ENCODE results near the gene PIM2. TPM values are rescaled to one million over a fixed set of nuclear protein-coding genes. Genes with fewer than 3 reads are reported as not detected.

PIM2 gene
- total and polyA plus RNA-seq, 4 experiments from 2014 or later = 117 to 489 (median 257) TPM

DNA sequence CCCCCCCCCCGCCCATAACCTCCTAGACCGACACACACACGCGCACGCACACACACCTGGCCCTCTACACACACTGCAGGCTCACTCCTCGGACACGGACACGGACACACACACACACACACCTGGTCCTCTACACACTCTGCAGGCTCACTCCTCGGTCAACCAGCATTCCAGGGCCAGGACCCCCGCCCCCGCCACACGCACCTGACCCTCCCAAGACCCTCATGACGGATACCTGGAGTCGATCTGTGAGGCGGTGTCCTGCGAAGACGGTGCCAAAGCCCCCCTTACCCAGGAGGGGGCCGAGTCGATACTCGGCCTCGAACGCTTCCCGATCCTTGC lies 552 bp downstream of the PIM2 start:
- Mint-ChIP-seq H3K4me1 (peaks cover 26 to 86% (median 54%) of the 10 kb centered on the region in 4 donors), H3K36me3 (peaks cover 37 to 73% of the 10 kb centered on the region in 2 donors), H3K27me3 (no peaks in the 10 kb centered on the region), H3K4me3 (peak overlapping the region; percentile 93 to 98 (median 96)), H3K9me3 (peaks cover 0 to 10% (median 0%) of the 10 kb centered on the region in 8 donors), H3K27ac (peak overlapping the region; percentile 87 to 98 (median 95))
- ChIA-PET POLR2A (ENCODE audit: partially characterized antibody) (interaction anchor here (1.0 to 6.3 kb wide), 6 partner anchors 19 to 270 kb away, joined by 3 to 235 read pairs (median 11); partner anchors contain the start of genes OTUD5, PQBP1 and TIMM17B), CTCF (ENCODE audit: partially characterized antibody) (interaction anchor here (1.0 to 1.4 kb wide), 2 partner anchors 28 to 270 kb away, joined by 3 to 5 read pairs; no protein-coding TSS in a partner anchor)
- Histone ChIP-seq H3K36me3 (ENCODE audit: insufficient read depth, low read length) (peaks cover 41% of the 10 kb centered on the region), H3K27me3 (ENCODE audit: insufficient read depth, low read length) (no peaks in the 10 kb centered on the region), H3K4me1 (ENCODE audit: insufficient read depth, low read length) (peaks cover 67% of the 10 kb centered on the region), H3K4me3 (ENCODE audit: low read length in 2 of 2) (peak overlapping the region; percentile 42 to 98), H3K9me3 (ENCODE audit: control insufficient read depth in 1 of 2, low read length in 2 of 2) (no peaks in the 10 kb centered on the region), H3K27ac (ENCODE audit: low read depth, low read length) (peak overlapping the region; percentile 88)
- intact Hi-C loops (cut with micrococcal nuclease) = loop anchor here (5.0 kb wide), 1 partner anchor 84 kb away; the partner anchor contains the start of gene GRIPAP1
- peak in 1 of 5 donors; percentile 35 for DNase-seq

DNA sequence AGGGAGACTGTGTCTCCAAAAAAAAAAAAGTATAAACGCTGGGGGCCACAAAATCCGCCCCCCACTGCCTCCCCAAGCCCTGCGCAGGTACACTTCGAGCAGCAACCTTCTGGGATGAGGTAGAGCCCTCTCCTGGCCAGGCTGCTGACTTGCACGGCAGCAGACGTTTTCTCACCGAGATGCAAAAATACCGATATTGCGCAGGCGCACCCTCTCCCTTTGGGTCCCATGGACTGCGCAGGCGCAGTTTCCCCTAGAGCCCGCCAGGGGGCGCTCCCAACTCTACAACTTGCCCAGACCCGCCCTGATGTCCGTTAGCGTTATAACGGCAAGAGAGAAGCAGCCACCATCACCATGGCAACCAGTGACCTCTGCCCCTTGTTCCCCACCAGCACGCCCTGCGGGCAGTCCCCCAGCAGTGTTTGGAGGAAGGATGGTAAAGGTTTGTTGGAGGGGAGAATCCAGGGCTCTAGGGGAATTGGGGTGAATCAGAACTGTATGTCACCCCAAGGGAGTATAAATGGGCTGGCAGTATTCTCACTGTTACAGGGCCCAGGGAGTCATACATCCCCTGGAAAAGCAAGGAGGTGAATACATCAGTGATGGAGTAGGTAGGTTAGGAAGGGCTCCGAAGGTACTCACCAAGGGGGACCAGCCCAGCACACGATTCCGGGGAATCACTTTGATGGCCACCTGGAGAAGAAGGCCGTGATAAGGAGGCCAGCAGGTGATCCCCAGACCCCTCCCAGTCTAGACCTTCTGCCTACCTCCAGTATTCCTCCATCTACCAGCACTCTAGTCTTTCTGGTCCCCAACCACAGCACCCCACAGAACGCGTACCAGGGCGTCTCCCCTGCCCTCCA lies 1.5 kb downstream of the PIM2 start:
- peak overlapping the region; percentile 87 to 97 (median 95) for H3K27ac Mint-ChIP-seq
- H3K4me1 ChIP-seq (ENCODE audit: insufficient read depth, low read length) = peaks cover 67% of the 10 kb centered on the region
- peak overlapping the region; percentile 91 to 98 for H3K4me3 ChIP-seq (ENCODE audit: low read length in 2 of 2)
- peaks cover 27 to 85% (median 56%) of the 10 kb centered on the region in 4 donors for H3K4me1 Mint-ChIP-seq
- H3K4me3 Mint-ChIP-seq = peak overlapping the region; percentile 93 to 98 (median 96)
- CTCF ChIA-PET (ENCODE audit: partially characterized antibody) = interaction anchor here (1.0 to 2.3 kb wide), 9 partner anchors 20 to 269 kb away, joined by 3 to 18 read pairs (median 5); partner anchors contain the start of gene HDAC6
- no peaks in the 10 kb centered on the region for H3K9me3 ChIP-seq (ENCODE audit: control insufficient read depth in 1 of 2, low read length in 2 of 2)
- peaks cover 45 to 76% of the 10 kb centered on the region in 2 donors for H3K36me3 Mint-ChIP-seq
- H3K36me3 ChIP-seq (ENCODE audit: insufficient read depth, low read length) = peaks cover 47% of the 10 kb centered on the region
- H3K27me3 Mint-ChIP-seq = no peaks in the 10 kb centered on the region
- POLR2A ChIA-PET (ENCODE audit: partially characterized antibody) = interaction anchor here (0.9 to 6.3 kb wide), 7 partner anchors 19 to 269 kb away, joined by 3 to 235 read pairs (median 4); partner anchors contain the start of genes OTUD5, PQBP1 and TIMM17B
- intact Hi-C loops (cut with micrococcal nuclease) = loop anchor here (1.0 to 5.0 kb wide), 6 partner anchors 20 to 269 kb away; partner anchors contain the start of genes GRIPAP1, PQBP1 and TIMM17B
- H3K27me3 ChIP-seq (ENCODE audit: insufficient read depth, low read length) = no peaks in the 10 kb centered on the region
- peak; percentile 90 to 93 (median 92) for DNase-seq
- peak overlapping the region; percentile 88 for H3K27ac ChIP-seq (ENCODE audit: low read depth, low read length)
- H3K9me3 Mint-ChIP-seq = peaks cover 0 to 10% (median 0%) of the 10 kb centered on the region in 8 donors

DNA sequence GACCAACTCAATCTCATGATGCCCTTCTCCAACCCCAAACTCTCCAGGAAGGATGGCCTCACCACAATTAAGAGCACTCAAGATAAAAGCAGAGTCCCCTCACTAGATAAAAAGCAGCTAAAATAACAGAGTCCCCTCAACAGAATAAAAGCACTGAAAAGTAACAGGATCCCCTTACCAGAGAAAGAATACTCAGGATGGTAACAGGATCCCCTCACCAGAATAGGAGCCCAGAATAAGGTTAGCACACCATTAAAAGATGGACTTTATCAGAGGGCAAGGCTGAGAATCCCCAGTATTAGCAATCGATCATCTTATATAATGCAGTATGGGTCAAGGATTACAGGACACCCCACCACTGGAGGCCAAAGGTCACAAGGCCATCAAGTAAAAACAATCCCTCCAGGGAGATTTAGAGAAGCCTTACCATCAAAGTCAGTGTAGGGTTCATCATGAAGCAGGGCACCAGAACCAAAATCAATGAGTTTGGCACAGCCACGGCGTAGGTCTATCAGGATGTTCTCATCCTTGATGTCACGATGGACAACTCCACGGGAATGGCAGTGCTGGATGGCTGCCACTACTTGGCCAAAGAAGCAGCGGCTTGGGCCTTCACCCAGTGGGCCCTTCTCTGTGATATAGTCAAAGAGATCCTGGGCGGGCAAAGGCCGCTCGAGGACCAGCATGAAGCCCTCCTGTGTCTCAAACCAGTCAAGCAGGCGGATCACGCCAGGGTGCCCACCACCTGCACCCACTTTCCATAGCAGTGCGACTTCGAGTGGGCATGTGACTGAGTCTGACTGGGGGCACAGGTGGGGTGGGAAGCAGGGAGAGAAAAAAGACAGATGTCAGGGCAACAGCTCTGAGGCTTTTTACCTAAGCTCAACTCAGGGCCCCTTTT lies 4.0 kb downstream of the PIM2 start:
- Histone ChIP-seq H3K36me3 (ENCODE audit: insufficient read depth, low read length) (peaks cover 47% of the 10 kb centered on the region), H3K9me3 (ENCODE audit: control insufficient read depth in 1 of 2, low read length in 2 of 2) (no peaks in the 10 kb centered on the region), H3K4me1 (ENCODE audit: insufficient read depth, low read length) (peaks cover 60% of the 10 kb centered on the region), H3K27ac (ENCODE audit: low read depth, low read length) (peak overlapping the region; percentile 36), H3K27me3 (ENCODE audit: insufficient read depth, low read length) (no peaks in the 10 kb centered on the region), H3K4me3 (ENCODE audit: low read length in 2 of 2) (peak overlapping the region; percentile 29 to 98)
- no peak for DNase-seq
- Mint-ChIP-seq H3K4me3 (peak overlapping the region; percentile 71 to 97 (median 96)), H3K27me3 (no peaks in the 10 kb centered on the region), H3K9me3 (peaks cover 0 to 17% (median 0%) of the 10 kb centered on the region in 8 donors), H3K36me3 (peaks cover 46 to 84% of the 10 kb centered on the region in 2 donors), H3K4me1 (peaks cover 28 to 83% (median 57%) of the 10 kb centered on the region in 4 donors), H3K27ac (peak overlapping the region; percentile 43 to 96 (median 79))
- POLR2A ChIA-PET (ENCODE audit: partially characterized antibody) = interaction anchor here (0.9 to 3.3 kb wide), 8 partner anchors 12 to 267 kb away, joined by 3 to 33 read pairs (median 5); partner anchors contain the start of genes PQBP1 and TIMM17B
- CTCF ChIA-PET (ENCODE audit: partially characterized antibody) = interaction anchor here (0.6 to 2.3 kb wide), 6 partner anchors 23 to 267 kb away, joined by 3 to 12 read pairs (median 6); no protein-coding TSS in a partner anchor
- intact Hi-C loops (cut with micrococcal nuclease) = loop anchor here (5.0 kb wide), 1 partner anchor 87 kb away; the partner anchor contains the start of gene GRIPAP1

DNA sequence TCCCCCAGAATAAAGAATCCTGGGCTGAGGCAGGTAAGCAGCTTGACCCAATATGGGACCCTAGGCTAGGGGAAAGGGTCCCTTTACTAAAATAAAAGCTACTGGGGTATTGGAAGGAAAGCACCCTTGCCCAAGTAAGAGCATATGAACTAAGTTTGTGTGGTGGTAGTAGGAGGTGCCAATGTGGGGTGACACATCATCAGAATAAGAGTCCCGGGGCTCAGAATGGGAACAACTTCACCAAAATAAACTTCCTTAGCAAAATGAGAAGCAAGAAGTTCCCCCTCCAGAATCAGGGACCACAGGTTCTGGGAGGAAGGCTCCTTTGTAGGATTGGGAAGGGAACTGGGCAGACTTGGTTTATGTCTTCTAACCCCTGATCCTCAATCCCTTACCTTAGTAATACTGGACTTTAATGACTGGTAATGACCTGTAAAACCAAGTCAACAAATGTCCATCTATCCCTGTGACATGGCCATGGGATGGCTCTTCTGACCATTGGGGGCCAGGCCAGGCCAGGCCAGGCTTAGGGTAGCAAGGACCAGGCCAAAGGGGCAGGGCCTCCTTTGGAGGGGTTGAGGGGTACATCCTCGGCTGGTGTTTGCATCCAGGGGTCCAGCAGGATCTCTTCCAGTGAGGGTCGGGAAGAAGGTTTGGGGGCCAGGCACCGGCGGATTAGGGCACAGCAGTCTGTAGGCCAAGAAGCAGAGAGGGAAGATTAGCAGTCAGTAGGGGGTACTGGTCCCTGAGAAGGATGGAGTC lies 5.0 kb downstream of the PIM2 start:
- Mint-ChIP-seq H3K4me3 (peak overlapping the region; percentile 71 to 97 (median 96)), H3K27me3 (no peaks in the 10 kb centered on the region), H3K4me1 (peaks cover 26 to 74% (median 50%) of the 10 kb centered on the region in 4 donors), H3K9me3 (peaks cover 0 to 17% (median 0%) of the 10 kb centered on the region in 8 donors), H3K36me3 (peaks cover 47 to 75% of the 10 kb centered on the region in 2 donors), H3K27ac (peak overlapping the region; percentile 44 to 96 (median 85))
- Histone ChIP-seq H3K9me3 (ENCODE audit: control insufficient read depth in 1 of 2, low read length in 2 of 2) (no peaks in the 10 kb centered on the region), H3K27ac (ENCODE audit: low read depth, low read length) (peak overlapping the region; percentile 36), H3K27me3 (ENCODE audit: insufficient read depth, low read length) (no peaks in the 10 kb centered on the region), H3K4me1 (ENCODE audit: insufficient read depth, low read length) (peaks cover 58% of the 10 kb centered on the region), H3K36me3 (ENCODE audit: insufficient read depth, low read length) (peaks cover 47% of the 10 kb centered on the region), H3K4me3 (ENCODE audit: low read length in 2 of 2) (no peak overlapping the region)
- ChIA-PET POLR2A (ENCODE audit: partially characterized antibody) (interaction anchor here (0.9 to 3.3 kb wide), 6 partner anchors 10 to 40 kb away, joined by 3 to 86 read pairs (median 10); partner anchors contain the start of genes PQBP1 and TIMM17B), CTCF (ENCODE audit: partially characterized antibody) (interaction anchor here (1.1 kb wide), 1 partner anchor 32 kb away, joined by 3 read pairs; no protein-coding TSS in a partner anchor)
- intact Hi-C loops (cut with micrococcal nuclease) = no loop called here
- DNase-seq = peak in 1 of 5 donors; percentile 34

DNA sequence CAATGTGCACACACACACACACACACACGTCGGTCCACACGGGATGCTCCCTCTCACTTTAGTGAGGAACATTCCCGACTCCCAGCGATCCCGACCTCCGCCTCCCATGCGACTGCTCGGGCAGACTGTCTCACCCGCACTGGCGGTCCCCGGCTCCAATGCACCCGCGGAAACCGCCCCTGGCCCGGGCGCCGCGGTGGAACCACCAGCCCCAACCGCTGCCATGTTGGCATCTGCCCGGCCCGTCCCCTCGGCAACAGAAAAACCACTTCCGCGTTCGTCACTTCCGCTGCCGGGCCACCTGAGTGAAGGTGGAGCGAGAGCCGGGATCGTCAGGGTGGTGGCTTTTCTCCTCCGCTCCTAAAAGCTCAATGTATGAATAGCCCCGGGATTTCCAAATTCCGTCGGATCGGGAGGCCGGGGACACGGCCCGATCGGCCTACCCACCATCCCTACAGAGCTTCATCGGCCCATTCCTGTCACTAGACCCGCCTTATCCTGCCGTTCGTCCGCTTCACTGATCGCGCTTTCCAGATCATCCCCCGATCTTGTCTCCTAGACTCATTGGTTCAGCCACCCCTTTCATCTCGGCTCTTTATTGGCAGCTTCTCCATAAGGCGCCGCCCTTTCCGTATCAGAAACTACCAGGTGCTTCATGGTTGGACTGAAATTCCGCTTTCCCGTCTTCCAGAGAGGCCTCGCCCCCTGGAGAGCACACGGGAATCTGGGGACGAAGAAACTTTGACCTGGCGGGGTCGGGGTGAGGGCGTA lies 7.2 kb downstream of the PIM2 start, which contains the start of gene SLC35A2:
Gene SLC35A2, minus strand, starts transcription at position 235 of the 771 bp plus-strand sequence. Its CDS starts 10 bp downstream, at position 225.
- Histone ChIP-seq H3K4me3 (ENCODE audit: low read length in 2 of 2) (peak within 1 kb of the TSS; percentile 47 to 74), H3K27me3 (ENCODE audit: insufficient read depth, low read length) (no peaks in the 10 kb centered on the region), H3K4me1 (ENCODE audit: insufficient read depth, low read length) (peaks cover 58% of the 10 kb centered on the region), H3K27ac (ENCODE audit: low read depth, low read length) (peak within 1 kb of the TSS; percentile 76), H3K9me3 (ENCODE audit: control insufficient read depth in 1 of 2, low read length in 2 of 2) (no peaks in the 10 kb centered on the region), H3K36me3 (ENCODE audit: insufficient read depth, low read length) (peaks cover 39% of the 10 kb centered on the region)
- peak within 1 kb of the TSS; percentile 85 to 96 (median 92) for H3K4me3 Mint-ChIP-seq
- H3K36me3 Mint-ChIP-seq = peaks cover 39 to 58% of the 10 kb centered on the region in 2 donors
- H3K27ac Mint-ChIP-seq = peak within 1 kb of the TSS; percentile 93 to 100 (median 98)
- peaks cover 0 to 13% (median 0%) of the 10 kb centered on the region in 8 donors for H3K9me3 Mint-ChIP-seq
- intact Hi-C loops (cut with micrococcal nuclease) = loop anchor here (1.0 kb wide), 3 partner anchors 13 to 263 kb away; no protein-coding TSS in a partner anchor
- POLR2A ChIA-PET (ENCODE audit: partially characterized antibody) = interaction anchor here (0.7 to 2.9 kb wide), 24 partner anchors 8 to 263 kb away, joined by 3 to 86 read pairs (median 5); partner anchors contain the start of genes HDAC6, OTUD5, PQBP1 and TFE3
- DNase-seq = peak; percentile 89 to 92 (median 90)
- H3K27me3 Mint-ChIP-seq = no peaks in the 10 kb centered on the region
- H3K4me1 Mint-ChIP-seq = peaks cover 26 to 62% (median 43%) of the 10 kb centered on the region in 4 donors
- CTCF ChIA-PET (ENCODE audit: partially characterized antibody) = interaction anchor here (0.7 to 1.7 kb wide), 7 partner anchors 15 to 263 kb away, joined by 3 to 9 read pairs (median 6); no protein-coding TSS in a partner anchor
